T-helper 17 cell (primary cell): ENCODE results near the gene DENND5B. TPM values are rescaled to one million over a fixed set of nuclear protein-coding genes. Genes with fewer than 3 reads are reported as not detected.
"Not testable (repeated sequence)": the region's sequence is repeated elsewhere in the genome, so short reads cannot be mapped to it uniquely, and the experiment has no call there.

Experiments used
- ATAC-seq: fragments of 150-1000 bp; cut with Tn5 transposase; 2 replicates; pipeline ENCODE4 v1.10.0; 2021; ENCODE audit warnings: mild to moderate bottlenecking, moderate library complexity
- DNase-seq, 3 donors: peaks; one replicate each; pipeline versions ENCODE4 v3.0.0 to v3.0.0-alpha.2; 2020 to 2021
- H3K9me3 ChIP-seq: one replicate; pipeline ENCODE4 v1.7.0; 2013; ENCODE audit warnings: low read length, mild to moderate bottlenecking; ENCODE audit not compliant: control insufficient read depth, poor library complexity, severe bottlenecking
- H3K27ac Mint-ChIP-seq: one replicate; pipeline ENCODE4 v1.8.0; 2022; ENCODE audit warnings: mild to moderate bottlenecking, moderate library complexity, mixed read lengths
- H3K27me3 Mint-ChIP-seq: one replicate; pipeline ENCODE4 v1.8.0; 2022; ENCODE audit warnings: mixed read lengths
- H3K36me3 Mint-ChIP-seq: one replicate; pipeline ENCODE4 v1.8.0; 2022; ENCODE audit warnings: low read depth, mixed read lengths
- H3K4me1 Mint-ChIP-seq: one replicate; pipeline ENCODE4 v1.8.0; 2022; ENCODE audit warnings: mild to moderate bottlenecking, mixed read lengths
- H3K4me3 Mint-ChIP-seq: one replicate; pipeline ENCODE4 v1.8.0; 2022; ENCODE audit warnings: mild to moderate bottlenecking, moderate library complexity, mixed read lengths
- total RNA-seq, 4 donors: library from RNA in 2 of 4; stranded (reverse) in 2 of 4; gene quantifications; one replicate each; pipeline ENCODE4 v1.2.3 and lab custom pipeline; 2022 to 2026

Gene DENND5B
- total RNA-seq, 2 donors from 2014 or later: 0.26 to 0.94 TPM

DNA sequence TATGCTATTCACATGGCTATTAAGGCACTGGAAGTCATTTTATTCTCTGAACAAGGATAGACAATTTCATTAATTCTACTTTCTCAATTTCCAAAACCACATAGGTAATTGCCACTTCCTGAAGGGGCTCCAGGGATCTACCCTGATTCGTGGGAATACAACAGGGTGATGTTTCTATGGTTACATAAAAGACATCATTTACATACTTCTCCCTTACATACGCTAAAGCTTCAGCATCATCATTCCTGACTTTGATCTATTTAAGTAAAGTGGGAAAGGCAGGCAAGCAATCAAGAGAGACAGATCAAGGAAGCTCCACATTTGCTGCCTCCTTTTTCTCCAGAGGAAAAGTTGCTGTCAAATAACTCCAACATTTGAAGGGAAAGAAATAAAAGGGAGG is 146.2 kb downstream of the DENND5B start:
- no peaks in the 10 kb centered on the region for H3K9me3 ChIP-seq
- Mint-ChIP-seq H3K36me3 (no peaks in the 10 kb centered on the region), H3K4me3 (no peak overlapping the region), H3K27ac (no peak overlapping the region), H3K27me3 (peaks cover 6% of the 10 kb centered on the region), H3K4me1 (peaks cover 2% of the 10 kb centered on the region)
- ATAC-seq: no peak
- no peak for DNase-seq

DNA sequence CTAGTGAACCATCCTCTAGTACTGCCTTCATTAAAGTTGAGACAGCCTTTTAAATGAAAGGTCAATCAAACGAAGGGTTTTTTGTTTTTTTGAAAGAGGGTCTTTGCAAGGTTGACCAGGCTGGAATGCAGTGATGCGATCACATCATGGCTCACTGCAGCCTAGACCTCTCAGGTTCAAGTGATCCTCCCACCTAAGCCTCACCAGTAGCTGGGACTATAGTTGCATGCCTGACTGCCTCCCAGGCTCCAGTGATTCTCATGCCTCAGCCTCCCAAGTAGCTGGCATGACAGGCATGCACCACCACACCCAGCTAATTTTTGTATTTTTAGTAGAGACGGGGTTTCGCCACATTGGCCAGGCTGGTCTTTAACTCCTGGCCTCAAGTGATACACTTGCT is 150.3 kb downstream of the DENND5B start:
- Mint-ChIP-seq H3K36me3 (no peaks in the 10 kb centered on the region), H3K27ac (no peak overlapping the region), H3K4me1 (no peaks in the 10 kb centered on the region), H3K4me3 (no peak overlapping the region), H3K27me3 (peaks cover 24% of the 10 kb centered on the region)
- DNase-seq (no peak), ATAC-seq (no peak)
- H3K9me3 ChIP-seq: no peaks in the 10 kb centered on the region

DNA sequence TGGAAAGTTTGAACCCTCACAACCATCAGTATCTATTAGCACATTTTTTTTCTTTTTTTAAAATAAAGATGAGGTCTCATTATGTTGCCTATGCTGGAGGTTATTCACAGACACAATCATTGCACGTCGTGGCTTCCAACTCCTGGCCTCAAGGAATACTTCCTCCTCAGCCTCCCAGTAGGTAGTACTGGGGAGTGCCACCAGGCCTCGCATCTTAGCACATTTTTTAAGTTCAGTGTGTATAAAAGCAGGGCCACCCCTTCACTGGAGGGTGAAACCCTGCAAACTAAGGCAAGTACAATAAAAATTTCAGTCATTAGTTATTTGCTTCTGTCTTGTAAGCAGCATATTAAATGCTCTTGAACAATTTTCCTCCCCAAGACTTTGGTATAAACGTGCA is 150.8 kb downstream of the DENND5B start:
- no peaks in the 10 kb centered on the region for H3K9me3 ChIP-seq
- no peaks in the 10 kb centered on the region for H3K36me3 Mint-ChIP-seq
- no peaks in the 10 kb centered on the region for H3K4me1 Mint-ChIP-seq
- no peak overlapping the region for H3K4me3 Mint-ChIP-seq
- ATAC-seq (no peak), DNase-seq (no peak)
- no peak overlapping the region for H3K27ac Mint-ChIP-seq
- peaks cover 23% of the 10 kb centered on the region for H3K27me3 Mint-ChIP-seq

DNA sequence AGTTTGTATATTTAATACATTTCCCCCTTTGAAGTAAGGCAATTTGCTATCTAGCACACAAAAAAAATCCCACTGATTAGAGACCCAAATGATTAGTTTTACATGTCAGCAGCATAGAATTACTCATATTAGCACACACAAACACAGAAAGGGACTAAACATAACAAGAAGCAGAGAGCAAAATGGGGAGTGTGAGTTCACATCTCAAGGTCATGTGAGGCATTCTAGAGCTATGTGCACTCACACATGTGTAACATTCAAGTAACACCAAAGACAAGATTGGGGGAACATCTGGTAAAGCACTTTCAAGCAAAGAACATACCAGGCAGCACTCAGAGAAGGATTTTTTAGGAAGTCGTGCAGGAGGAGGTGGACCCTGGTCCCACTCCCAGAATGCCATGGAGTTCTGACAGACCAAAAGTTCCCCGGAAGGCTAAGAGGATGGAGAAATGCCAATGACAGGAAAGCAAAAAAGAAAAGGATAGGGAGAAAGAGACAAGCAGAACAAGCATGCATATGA is 159.2 kb downstream of the DENND5B start:
- Mint-ChIP-seq H3K27me3 (peaks cover 22% of the 10 kb centered on the region), H3K4me3 (no peak overlapping the region), H3K36me3 (no peaks in the 10 kb centered on the region), H3K4me1 (peaks cover 5% of the 10 kb centered on the region), H3K27ac (no peak overlapping the region)
- DNase-seq (no peak), ATAC-seq (no peak)
- no peaks in the 10 kb centered on the region for H3K9me3 ChIP-seq

DNA sequence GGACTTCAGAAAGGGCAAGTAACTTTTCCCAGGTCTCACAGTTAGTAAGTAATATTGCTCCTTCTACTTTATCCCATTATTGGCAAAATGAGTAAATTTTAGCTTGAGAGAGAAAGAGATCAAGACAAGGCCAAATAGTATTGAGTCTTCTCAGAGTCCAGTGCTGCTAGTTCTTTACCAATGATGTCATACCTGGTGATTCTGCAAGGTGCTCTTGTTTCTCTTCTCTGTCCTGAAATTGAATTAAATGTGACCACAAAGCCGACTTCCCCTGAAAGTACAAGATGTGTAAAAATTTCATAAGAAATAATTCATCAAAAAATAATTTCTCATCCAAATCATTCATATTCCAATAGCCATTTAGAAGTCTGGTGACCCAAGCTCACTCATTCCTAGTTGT is 167.5 kb downstream of the DENND5B start:
- no peak for DNase-seq
- H3K9me3 ChIP-seq: no peaks in the 10 kb centered on the region
- Mint-ChIP-seq H3K36me3 (peaks cover 2% of the 10 kb centered on the region), H3K27ac (no peak overlapping the region), H3K4me1 (no peaks in the 10 kb centered on the region), H3K27me3 (peaks cover 21% of the 10 kb centered on the region), H3K4me3 (no peak overlapping the region)
- ATAC-seq: no peak

DNA sequence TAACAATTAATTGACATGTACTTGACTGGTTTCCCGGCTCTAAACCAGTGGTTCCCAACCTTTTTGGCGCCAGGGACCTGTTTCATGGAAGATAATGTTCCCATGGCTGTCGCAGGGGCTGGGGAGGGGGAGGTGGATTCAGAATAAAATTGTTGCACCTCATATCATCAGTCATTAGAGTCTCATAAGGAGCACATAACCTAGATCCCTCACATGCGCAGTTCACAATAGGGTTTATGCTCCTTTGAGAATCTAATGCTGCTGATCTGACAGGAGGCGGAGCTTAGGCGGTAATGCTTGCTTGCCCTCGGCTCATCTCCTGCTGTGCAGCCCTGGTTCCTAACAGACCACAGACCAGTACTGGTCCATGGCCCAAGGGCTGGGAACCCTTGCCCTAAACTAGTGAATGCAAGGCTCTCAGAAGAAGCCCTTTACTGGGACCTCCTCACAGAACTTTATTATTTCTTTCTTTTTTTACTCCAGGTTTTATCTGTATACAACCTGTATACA is 178.6 kb downstream of the DENND5B start:
- DNase-seq (no peak), ATAC-seq (no peak)
- Mint-ChIP-seq H3K27ac (peak overlapping the region; percentile 63), H3K4me1 (no peaks in the 10 kb centered on the region), H3K36me3 (no peaks in the 10 kb centered on the region), H3K4me3 (no peak overlapping the region), H3K27me3 (peaks cover 9% of the 10 kb centered on the region)
- H3K9me3 ChIP-seq: no peaks in the 10 kb centered on the region

DNA sequence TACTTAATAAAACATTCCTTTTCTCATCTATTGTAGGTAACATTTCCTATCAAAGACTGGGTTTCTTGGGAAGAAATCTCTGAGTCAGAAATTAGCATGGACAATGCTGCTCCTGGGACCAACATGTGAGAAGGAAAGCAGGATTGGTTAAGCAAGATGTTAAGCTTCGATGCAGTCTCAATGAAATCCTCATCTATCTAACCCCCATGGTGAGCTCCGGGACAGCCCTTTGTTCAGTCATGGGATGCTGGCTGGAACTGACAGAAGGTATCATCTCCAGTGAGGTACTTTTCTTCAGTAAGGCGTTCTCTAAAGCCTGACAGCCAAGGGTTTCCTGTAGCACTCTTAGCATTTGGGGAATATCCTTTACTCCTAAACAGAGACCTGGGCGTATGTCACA is 182.2 kb downstream of the DENND5B start:
- no peaks in the 10 kb centered on the region for H3K4me1 Mint-ChIP-seq
- ATAC-seq: no peak
- no peak for DNase-seq
- H3K9me3 ChIP-seq: no peaks in the 10 kb centered on the region
- no peaks in the 10 kb centered on the region for H3K36me3 Mint-ChIP-seq
- H3K4me3 Mint-ChIP-seq: no peak overlapping the region
- H3K27ac Mint-ChIP-seq: no peak overlapping the region
- peaks cover 9% of the 10 kb centered on the region for H3K27me3 Mint-ChIP-seq

DNA sequence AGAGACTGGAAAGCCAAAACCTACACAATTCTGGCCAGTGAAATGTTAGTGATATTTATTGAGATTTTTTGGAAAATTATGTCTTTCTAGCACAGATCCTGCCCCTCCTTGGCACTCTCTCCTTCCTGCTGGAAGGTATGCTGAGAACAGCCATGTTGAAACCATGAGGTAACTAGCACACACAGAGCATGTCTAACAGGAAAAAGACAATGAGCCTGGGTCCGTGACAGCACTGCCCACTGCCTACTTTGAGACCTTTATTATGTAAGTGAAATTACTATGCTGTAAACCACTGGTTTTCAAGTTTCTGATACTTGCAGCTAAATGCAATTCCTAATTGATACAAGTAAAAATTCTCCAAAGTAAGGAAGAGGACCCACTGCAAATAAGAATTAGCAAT is 183.4 kb downstream of the DENND5B start:
- no peaks in the 10 kb centered on the region for H3K9me3 ChIP-seq
- ATAC-seq (no peak), DNase-seq (no peak)
- no peak overlapping the region for H3K27ac Mint-ChIP-seq
- H3K27me3 Mint-ChIP-seq: no peaks in the 10 kb centered on the region
- H3K4me3 Mint-ChIP-seq: no peak overlapping the region
- no peaks in the 10 kb centered on the region for H3K36me3 Mint-ChIP-seq
- peaks cover 2% of the 10 kb centered on the region for H3K4me1 Mint-ChIP-seq

DNA sequence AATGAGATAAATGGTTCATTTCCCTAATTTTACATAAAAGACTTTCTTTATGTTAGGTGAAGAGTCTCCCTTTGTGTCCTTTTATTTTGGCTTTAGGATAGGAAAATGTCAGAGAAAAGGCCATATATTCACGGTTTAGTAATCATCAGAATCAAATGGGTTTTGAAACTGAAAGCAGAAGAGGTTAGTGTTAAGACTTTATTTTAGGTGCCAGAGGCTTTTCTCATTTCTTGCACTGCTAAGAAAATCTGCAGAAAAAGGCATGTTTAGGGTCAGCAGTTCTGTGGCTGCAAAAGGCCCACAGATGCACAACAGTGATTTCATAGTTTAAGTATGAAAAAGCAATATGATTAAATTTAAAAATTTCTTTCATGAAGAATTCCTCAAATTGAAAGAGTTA is 184.6 kb downstream of the DENND5B start:
- no peaks in the 10 kb centered on the region for H3K9me3 ChIP-seq
- Mint-ChIP-seq H3K27ac (no peak overlapping the region), H3K4me3 (no peak overlapping the region), H3K27me3 (peaks cover 6% of the 10 kb centered on the region), H3K4me1 (peaks cover 2% of the 10 kb centered on the region), H3K36me3 (no peaks in the 10 kb centered on the region)
- ATAC-seq (no peak), DNase-seq (no peak)

DNA sequence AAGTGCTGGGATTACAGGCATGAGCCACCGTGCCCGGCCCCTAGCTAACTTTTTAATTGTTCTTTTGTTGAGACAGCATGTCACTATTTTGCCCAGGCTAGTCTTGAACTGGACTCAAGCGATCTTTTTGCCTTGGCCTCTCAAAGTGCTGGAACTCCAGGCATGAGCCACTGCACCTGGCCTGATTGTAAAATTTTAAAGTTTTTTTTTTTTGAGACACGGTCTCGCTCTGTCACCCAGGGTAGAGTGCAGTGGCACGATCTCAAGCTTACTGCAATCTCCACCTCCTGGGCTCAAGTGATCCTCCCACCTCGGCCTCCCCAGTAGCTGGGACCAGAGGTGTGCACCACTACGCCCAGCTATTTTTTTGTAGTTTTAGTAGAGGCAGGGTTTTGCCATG is 185.9 kb downstream of the DENND5B start:
- Mint-ChIP-seq H3K4me3 (no peak overlapping the region), H3K27ac (no peak overlapping the region), H3K4me1 (peaks cover 2% of the 10 kb centered on the region), H3K27me3 (peaks cover 13% of the 10 kb centered on the region), H3K36me3 (no peaks in the 10 kb centered on the region)
- ATAC-seq (no peak), DNase-seq (no peak)
- no peaks in the 10 kb centered on the region for H3K9me3 ChIP-seq

DNA sequence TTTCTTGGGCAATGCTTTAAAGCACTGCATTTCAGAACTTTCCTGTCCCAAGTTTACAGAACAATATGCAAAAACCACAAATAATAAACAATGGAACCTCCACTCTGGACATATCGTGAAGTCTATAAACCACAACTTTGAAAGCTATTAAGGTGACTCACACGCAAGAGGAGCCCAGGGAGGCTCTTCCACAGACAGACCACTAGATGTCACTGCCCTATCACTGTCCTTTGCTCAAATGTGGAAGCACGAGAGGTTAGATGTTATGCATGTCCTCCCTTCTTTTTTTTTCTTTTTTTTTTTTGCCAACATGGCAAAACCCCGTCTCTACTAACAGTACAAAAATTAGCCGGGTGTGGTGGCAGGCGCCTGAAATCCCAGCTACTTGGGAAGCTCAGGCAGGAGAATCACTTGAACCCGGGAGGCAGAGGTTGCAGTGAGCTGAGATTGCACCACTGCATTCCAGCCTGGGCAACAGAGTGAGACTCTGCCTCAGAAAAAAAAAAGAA is 187.8 kb downstream of the DENND5B start:
- DNase-seq (peak; percentile 13 to 22 (median 18)), ATAC-seq (peak; percentile 98)
- not testable (repeated sequence) for H3K9me3 ChIP-seq, H3K27ac Mint-ChIP-seq, H3K36me3 Mint-ChIP-seq, H3K4me1 Mint-ChIP-seq, H3K4me3 Mint-ChIP-seq
- peaks cover 18% of the 10 kb centered on the region for H3K27me3 Mint-ChIP-seq

DNA sequence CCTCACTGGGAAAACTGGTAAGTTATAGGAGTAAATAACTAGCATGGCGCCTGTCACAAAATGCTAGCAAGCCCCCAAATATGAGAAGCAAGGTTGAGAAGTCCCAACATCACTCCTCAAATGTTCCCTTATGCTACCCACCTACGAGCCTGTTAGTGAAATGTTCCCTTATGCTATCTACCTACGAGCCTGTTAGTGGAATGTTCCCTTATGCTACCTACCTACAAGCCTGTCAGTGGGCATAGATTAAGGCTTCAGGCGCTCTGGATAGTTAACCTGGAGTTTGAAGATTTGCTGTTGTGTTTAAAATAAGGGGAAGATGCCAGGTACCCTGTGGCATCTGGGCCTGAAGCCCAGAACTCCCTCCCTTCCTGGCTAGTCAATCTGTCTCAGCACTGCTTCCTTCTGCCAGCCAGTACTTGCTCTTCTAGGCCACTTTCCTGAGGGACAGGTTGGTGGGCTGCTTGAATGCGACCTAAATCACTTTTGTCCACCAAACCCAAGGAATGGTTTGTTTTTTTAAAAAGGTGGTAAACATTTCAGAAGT is 197.9 kb downstream of the DENND5B start:
- peaks cover 5% of the 10 kb centered on the region for H3K27me3 Mint-ChIP-seq
- H3K36me3 Mint-ChIP-seq: no peaks in the 10 kb centered on the region
- H3K9me3 ChIP-seq: no peaks in the 10 kb centered on the region
- peaks cover 2% of the 10 kb centered on the region for H3K4me1 Mint-ChIP-seq
- no peak for ATAC-seq
- no peak overlapping the region for H3K4me3 Mint-ChIP-seq
- DNase-seq: no peak
- H3K27ac Mint-ChIP-seq: no peak overlapping the region

DNA sequence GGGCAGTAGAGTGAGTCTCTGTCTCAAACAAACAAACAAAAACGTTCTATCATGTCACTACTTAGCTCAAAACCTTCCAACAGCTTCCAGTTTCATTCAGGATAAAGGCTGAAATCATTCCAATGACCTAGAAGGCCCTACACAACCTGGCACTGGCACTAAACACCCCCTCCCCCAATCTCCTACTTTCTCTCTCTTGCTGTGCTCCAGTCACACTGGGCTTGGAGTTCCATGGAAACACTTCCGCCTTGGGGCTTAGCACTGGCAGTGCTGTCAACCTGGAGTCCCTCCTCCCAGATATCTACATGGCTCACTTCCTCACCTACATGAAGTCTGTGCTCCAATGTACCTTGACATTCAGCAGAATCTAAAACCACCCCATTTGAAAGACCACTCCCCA is 199.9 kb downstream of the DENND5B start:
- DNase-seq: no peak
- no peak for ATAC-seq
- H3K36me3 Mint-ChIP-seq: no peaks in the 10 kb centered on the region
- H3K27me3 Mint-ChIP-seq: peaks cover 15% of the 10 kb centered on the region
- H3K4me1 Mint-ChIP-seq: peaks cover 2% of the 10 kb centered on the region
- no peak overlapping the region for H3K27ac Mint-ChIP-seq
- no peak overlapping the region for H3K4me3 Mint-ChIP-seq
- no peaks in the 10 kb centered on the region for H3K9me3 ChIP-seq

DNA sequence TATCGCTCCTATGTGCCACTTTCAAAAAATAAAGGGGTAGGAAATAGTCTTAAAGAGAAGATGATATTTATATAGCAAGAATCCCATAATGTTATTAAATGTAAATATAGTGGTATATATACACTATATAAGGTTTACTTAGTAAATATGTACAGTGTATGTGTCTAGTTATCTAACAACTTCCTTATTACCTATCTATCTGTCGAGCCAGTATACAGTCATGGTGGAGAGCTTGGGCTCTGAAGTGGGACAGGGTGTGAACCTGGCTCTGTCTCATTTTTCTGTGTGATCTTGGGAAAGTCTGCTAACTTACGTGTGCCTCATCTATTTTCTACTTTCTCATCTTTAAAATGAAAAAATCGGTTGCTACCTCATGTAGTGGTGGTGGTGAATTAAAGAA is 202.2 kb downstream of the DENND5B start:
- no peak overlapping the region for H3K4me3 Mint-ChIP-seq
- H3K9me3 ChIP-seq: no peaks in the 10 kb centered on the region
- no peaks in the 10 kb centered on the region for H3K36me3 Mint-ChIP-seq
- peaks cover 2% of the 10 kb centered on the region for H3K4me1 Mint-ChIP-seq
- no peak overlapping the region for H3K27ac Mint-ChIP-seq
- ATAC-seq: no peak
- no peak for DNase-seq
- peaks cover 24% of the 10 kb centered on the region for H3K27me3 Mint-ChIP-seq
